SK-N-SH treated with all-trans-retinoic acid at 6 μM for 48 hours (cell line): ENCODE results near the gene TCF12.

ENCODE experiments used
- ATAC-seq: fragments of 200-7000 bp; cut with Tn5 transposase; 3 replicates; pipeline ENCODE4 v1.9.1; 2020; ENCODE audit warnings: mild to moderate bottlenecking, moderate library complexity
- ARNTL ChIP-seq: fragments of 450-650 bp; formaldehyde crosslinking; IDR thresholded peaks from 2 replicates; pipeline ENCODE4 v1.5.0; 2020; ENCODE audit warnings: low read depth, mild to moderate bottlenecking, moderate library complexity, borderline replicate concordance
- BACH2 ChIP-seq: fragments of 250-450 bp; sonication (Bioruptor Pico); IDR thresholded peaks from 2 replicates; pipeline ENCODE4 v1.9.0; 2021; ENCODE audit warnings: mild to moderate bottlenecking, borderline replicate concordance
- CSDC2 ChIP-seq: fragments of 250-450 bp; sonication (Bioruptor Pico); IDR thresholded peaks from 2 replicates; pipeline ENCODE4 v1.5.0; 2020; ENCODE audit warnings: mild to moderate bottlenecking, moderate library complexity
- CSRNP3 ChIP-seq: fragments of 250-450 bp; sonication (Bioruptor Pico); IDR thresholded peaks from 2 replicates; pipeline ENCODE4 v1.5.1; 2021; ENCODE audit warnings: mild to moderate bottlenecking, moderate library complexity
- ISL1 ChIP-seq: fragments of 250-450 bp; sonication (Bioruptor Pico); IDR thresholded peaks from 2 replicates; pipeline ENCODE4 v2.1.2; 2022; ENCODE audit warnings: mild to moderate bottlenecking, moderate library complexity
- OSR1 ChIP-seq: fragments of 250-450 bp; sonication (Bioruptor Pico); IDR thresholded peaks from 2 replicates; pipeline ENCODE4 v1.8.0; 2022; ENCODE audit warnings: moderate library complexity, mild to moderate bottlenecking, inconsistent platforms
- PPARA ChIP-seq: fragments of 250-450 bp; sonication (Bioruptor Pico); IDR thresholded peaks from 2 replicates; pipeline ENCODE4 v1.5.0; 2020; ENCODE audit warnings: mild to moderate bottlenecking, borderline replicate concordance
- RARB ChIP-seq: fragments of 250-450 bp; sonication (Bioruptor Pico); IDR thresholded peaks from 2 replicates; pipeline ENCODE4 v1.8.0; 2021; ENCODE audit warnings: mild to moderate bottlenecking, moderate library complexity
- SNAI2 ChIP-seq: fragments of 250-450 bp; sonication (Bioruptor Pico); IDR thresholded peaks from 2 replicates; pipeline ENCODE4 v1.5.0; 2020; ENCODE audit warnings: mild to moderate bottlenecking, moderate library complexity
- TCF4 ChIP-seq: fragments of 250-450 bp; sonication (Bioruptor Pico); IDR thresholded peaks from 2 replicates; pipeline ENCODE4 v1.8.0; 2021; ENCODE audit warnings: mild to moderate bottlenecking, moderate library complexity, borderline replicate concordance
- TOX ChIP-seq: fragments of 250-450 bp; sonication (Bioruptor Pico); IDR thresholded peaks from 2 replicates; pipeline ENCODE4 v1.8.0; 2021; ENCODE audit warnings: mild to moderate bottlenecking, moderate library complexity, borderline replicate concordance
- ZFP3 ChIP-seq: fragments of 250-450 bp; sonication (Bioruptor Pico); IDR thresholded peaks from 2 replicates; pipeline ENCODE4 v1.5.0; 2020; ENCODE audit warnings: mild to moderate bottlenecking, moderate library complexity
- ZFP30 ChIP-seq: fragments of 450-650 bp; formaldehyde crosslinking; IDR thresholded peaks from 2 replicates; pipeline ENCODE4 v1.5.0; 2022; ENCODE audit warnings: mild to moderate bottlenecking, moderate library complexity
- ZNF70 ChIP-seq: fragments of 450-650 bp; formaldehyde crosslinking; IDR thresholded peaks from 2 replicates; pipeline ENCODE4 v1.5.0; 2020; ENCODE audit warnings: mild to moderate bottlenecking, moderate library complexity
- ZNF8 ChIP-seq: fragments of 450-650 bp; formaldehyde crosslinking; IDR thresholded peaks from 2 replicates; pipeline ENCODE4 v1.5.0; 2020; ENCODE audit warnings: mild to moderate bottlenecking, moderate library complexity
- TF ChIP-seq, protein P1 (sequence below): fragments of 250-450 bp; sonication (Bioruptor Pico); IDR thresholded peaks from 2 replicates; pipeline ENCODE4 v1.5.0; 2020; ENCODE audit warnings: mild to moderate bottlenecking, moderate library complexity
- TF ChIP-seq, protein P2 (sequence below): fragments of 250-450 bp; sonication (Bioruptor Pico); IDR thresholded peaks from 2 replicates; pipeline ENCODE4 v1.8.0; 2021; ENCODE audit warnings: low read depth, mild to moderate bottlenecking, moderate library complexity, borderline replicate concordance
- TF ChIP-seq, protein P3 (sequence below): fragments of 250-450 bp; sonication (Bioruptor Pico); IDR thresholded peaks from 2 replicates; pipeline ENCODE4 v1.5.1; 2020; ENCODE audit warnings: low read depth, mild to moderate bottlenecking, moderate library complexity
- TF ChIP-seq, protein P4 (sequence below): fragments of 250-450 bp; sonication (Bioruptor Pico); IDR thresholded peaks from 2 replicates; pipeline ENCODE4 v1.8.0; 2020; ENCODE audit warnings: mild to moderate bottlenecking, moderate library complexity, borderline replicate concordance

The TCF12 gene

DNA sequence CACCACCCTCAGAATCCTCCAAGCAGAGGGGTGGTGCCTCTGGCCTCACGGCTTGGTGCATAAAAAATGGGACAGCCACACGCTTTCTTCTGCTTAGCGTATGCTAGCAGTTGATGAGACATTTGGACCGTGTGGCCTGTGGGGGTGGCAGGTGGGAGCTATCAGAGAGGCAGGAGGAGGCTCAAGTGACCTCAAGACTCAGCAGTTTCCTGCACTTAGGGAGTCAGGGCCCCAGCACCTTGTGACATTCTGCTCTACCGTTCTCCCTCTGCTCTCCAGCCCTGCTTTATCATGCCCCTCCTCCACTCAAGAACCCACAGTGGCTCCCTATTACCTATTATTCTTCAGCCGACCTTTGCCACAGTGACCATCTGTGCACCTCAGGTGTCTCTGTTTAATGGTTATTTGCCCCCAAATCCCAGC is 416.9 kb downstream of the TCF12 start:
- no peak for ATAC-seq

GRCh38 chr15:57335719-57336118 is 417.3 kb downstream of the TCF12 start:
- no peak for ATAC-seq
- TF ChIP-seq ZFP3 (CRISPR knock-in tag): no peak
- TF ChIP-seq, protein P1, sequence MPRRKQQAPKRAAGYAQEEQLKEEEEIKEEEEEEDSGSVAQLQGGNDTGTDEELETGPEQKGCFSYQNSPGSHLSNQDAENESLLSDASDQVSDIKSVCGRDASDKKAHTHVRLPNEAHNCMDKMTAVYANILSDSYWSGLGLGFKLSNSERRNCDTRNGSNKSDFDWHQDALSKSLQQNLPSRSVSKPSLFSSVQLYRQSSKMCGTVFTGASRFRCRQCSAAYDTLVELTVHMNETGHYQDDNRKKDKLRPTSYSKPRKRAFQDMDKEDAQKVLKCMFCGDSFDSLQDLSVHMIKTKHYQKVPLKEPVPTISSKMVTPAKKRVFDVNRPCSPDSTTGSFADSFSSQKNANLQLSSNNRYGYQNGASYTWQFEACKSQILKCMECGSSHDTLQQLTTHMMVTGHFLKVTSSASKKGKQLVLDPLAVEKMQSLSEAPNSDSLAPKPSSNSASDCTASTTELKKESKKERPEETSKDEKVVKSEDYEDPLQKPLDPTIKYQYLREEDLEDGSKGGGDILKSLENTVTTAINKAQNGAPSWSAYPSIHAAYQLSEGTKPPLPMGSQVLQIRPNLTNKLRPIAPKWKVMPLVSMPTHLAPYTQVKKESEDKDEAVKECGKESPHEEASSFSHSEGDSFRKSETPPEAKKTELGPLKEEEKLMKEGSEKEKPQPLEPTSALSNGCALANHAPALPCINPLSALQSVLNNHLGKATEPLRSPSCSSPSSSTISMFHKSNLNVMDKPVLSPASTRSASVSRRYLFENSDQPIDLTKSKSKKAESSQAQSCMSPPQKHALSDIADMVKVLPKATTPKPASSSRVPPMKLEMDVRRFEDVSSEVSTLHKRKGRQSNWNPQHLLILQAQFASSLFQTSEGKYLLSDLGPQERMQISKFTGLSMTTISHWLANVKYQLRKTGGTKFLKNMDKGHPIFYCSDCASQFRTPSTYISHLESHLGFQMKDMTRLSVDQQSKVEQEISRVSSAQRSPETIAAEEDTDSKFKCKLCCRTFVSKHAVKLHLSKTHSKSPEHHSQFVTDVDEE: no peak
- TF ChIP-seq TOX: no peak
- TF ChIP-seq RARB (CRISPR knock-in tag): no peak
- TF ChIP-seq CSDC2: no peak
- no peak for TF ChIP-seq ZNF70 (CRISPR knock-in tag)
- no peak for TF ChIP-seq SNAI2
- no peak for TF ChIP-seq TCF4 (CRISPR knock-in tag)
- TF ChIP-seq, protein P2, sequence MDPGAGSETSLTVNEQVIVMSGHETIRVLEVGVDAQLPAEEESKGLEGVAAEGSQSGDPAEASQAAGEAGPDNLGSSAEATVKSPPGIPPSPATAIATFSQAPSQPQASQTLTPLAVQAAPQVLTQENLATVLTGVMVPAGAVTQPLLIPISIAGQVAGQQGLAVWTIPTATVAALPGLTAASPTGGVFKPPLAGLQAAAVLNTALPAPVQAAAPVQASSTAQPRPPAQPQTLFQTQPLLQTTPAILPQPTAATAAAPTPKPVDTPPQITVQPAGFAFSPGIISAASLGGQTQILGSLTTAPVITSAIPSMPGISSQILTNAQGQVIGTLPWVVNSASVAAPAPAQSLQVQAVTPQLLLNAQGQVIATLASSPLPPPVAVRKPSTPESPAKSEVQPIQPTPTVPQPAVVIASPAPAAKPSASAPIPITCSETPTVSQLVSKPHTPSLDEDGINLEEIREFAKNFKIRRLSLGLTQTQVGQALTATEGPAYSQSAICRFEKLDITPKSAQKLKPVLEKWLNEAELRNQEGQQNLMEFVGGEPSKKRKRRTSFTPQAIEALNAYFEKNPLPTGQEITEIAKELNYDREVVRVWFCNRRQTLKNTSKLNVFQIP (CRISPR knock-in tag): no peak
- no peak for TF ChIP-seq ISL1 (CRISPR knock-in tag)
- no peak for TF ChIP-seq ARNTL (CRISPR knock-in tag)

More for the DNA sequence above, 416.9 kb downstream of the TCF12 start:
- TF ChIP-seq ZFP3 (CRISPR knock-in tag): no peak
- no peak for TF ChIP-seq RARB (CRISPR knock-in tag)
- TF ChIP-seq ZNF70 (CRISPR knock-in tag): no peak
- TF ChIP-seq BACH2: no peak
- TF ChIP-seq ZFP30 (CRISPR knock-in tag): no peak
- TF ChIP-seq OSR1: no peak
- TF ChIP-seq ZNF8 (CRISPR knock-in tag): no peak
- TF ChIP-seq PPARA (CRISPR knock-in tag): no peak
- TF ChIP-seq SNAI2: no peak
- no peak for TF ChIP-seq ARNTL (CRISPR knock-in tag)
- TF ChIP-seq CSRNP3: no peak
- no peak for TF ChIP-seq TCF4 (CRISPR knock-in tag)
- TF ChIP-seq, protein P3, sequence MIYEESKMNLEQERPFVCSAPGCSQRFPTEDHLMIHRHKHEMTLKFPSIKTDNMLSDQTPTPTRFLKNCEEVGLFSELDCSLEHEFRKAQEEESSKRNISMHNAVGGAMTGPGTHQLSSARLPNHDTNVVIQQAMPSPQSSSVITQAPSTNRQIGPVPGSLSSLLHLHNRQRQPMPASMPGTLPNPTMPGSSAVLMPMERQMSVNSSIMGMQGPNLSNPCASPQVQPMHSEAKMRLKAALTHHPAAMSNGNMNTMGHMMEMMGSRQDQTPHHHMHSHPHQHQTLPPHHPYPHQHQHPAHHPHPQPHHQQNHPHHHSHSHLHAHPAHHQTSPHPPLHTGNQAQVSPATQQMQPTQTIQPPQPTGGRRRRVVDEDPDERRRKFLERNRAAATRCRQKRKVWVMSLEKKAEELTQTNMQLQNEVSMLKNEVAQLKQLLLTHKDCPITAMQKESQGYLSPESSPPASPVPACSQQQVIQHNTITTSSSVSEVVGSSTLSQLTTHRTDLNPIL: no peak
- TF ChIP-seq, all 23 proteins: peak for 0

- TF ChIP-seq PPARA (CRISPR knock-in tag): no peak
- TF ChIP-seq, protein P2 (CRISPR knock-in tag): no peak
- TF ChIP-seq, protein P1: no peak
- TF ChIP-seq, protein P4, sequence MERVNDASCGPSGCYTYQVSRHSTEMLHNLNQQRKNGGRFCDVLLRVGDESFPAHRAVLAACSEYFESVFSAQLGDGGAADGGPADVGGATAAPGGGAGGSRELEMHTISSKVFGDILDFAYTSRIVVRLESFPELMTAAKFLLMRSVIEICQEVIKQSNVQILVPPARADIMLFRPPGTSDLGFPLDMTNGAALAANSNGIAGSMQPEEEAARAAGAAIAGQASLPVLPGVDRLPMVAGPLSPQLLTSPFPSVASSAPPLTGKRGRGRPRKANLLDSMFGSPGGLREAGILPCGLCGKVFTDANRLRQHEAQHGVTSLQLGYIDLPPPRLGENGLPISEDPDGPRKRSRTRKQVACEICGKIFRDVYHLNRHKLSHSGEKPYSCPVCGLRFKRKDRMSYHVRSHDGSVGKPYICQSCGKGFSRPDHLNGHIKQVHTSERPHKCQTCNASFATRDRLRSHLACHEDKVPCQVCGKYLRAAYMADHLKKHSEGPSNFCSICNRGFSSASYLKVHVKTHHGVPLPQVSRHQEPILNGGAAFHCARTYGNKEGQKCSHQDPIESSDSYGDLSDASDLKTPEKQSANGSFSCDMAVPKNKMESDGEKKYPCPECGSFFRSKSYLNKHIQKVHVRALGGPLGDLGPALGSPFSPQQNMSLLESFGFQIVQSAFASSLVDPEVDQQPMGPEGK: no peak
- no peak for TF ChIP-seq TCF4 (CRISPR knock-in tag)
- no peak for TF ChIP-seq ISL1 (CRISPR knock-in tag)
- TF ChIP-seq TOX: no peak
- no peak for TF ChIP-seq ZFP3 (CRISPR knock-in tag)
- no peak for TF ChIP-seq ZFP30 (CRISPR knock-in tag)
- no peak for TF ChIP-seq SNAI2
- ATAC-seq: no peak
These were observed 419.5 kb downstream of the TCF12 start for GRCh38 chr15:57337868-57338411.
